Heart right ventricle (tissue), 16 donors: ENCODE measurements around the gene TDRD15. TPM values are rescaled to one million over a fixed set of nuclear protein-coding genes. Genes with fewer than 3 reads are reported as not detected.

ENCODE experiments used
- ATAC-seq, 8 donors: fragments of 200-7000 bp; cut with Tn5 transposase; one replicate each; pipeline ENCODE4 v1.9.1; 2020; ENCODE audit warnings: mild to moderate bottlenecking in 8 of 8, moderate library complexity in 8 of 8, moderate number of reproducible peaks in 1 of 8
- DNase-seq, 2 donors: peaks; one replicate each; pipeline ENCODE4 v3.0.0-alpha.2; 2020
- H3K27ac ChIP-seq, 10 donors: fragments of 200-600 bp; sonication (generic) in 2 of 10; one replicate each; pipeline versions ENCODE4 v1.5.0 to v1.8.0; 2020 to 2022; ENCODE audit warnings: mild to moderate bottlenecking in 3 of 10
- H3K27me3 ChIP-seq, 7 donors: fragments of 200-600 bp; one replicate each; pipeline ENCODE4 v1.8.0; 2021 to 2022; ENCODE audit warnings: mild to moderate bottlenecking in 2 of 7
- H3K36me3 ChIP-seq, 9 donors: fragments of 200-600 bp; sonication (generic) in 1 of 9; one replicate each; pipeline versions ENCODE4 v1.5.0 to v1.8.0; 2020 to 2022; ENCODE audit warnings: mild to moderate bottlenecking in 2 of 9
- H3K4me1 ChIP-seq, 9 donors: fragments of 200-600 bp; sonication (generic) in 1 of 9; one replicate each; pipeline versions ENCODE4 v1.5.0 to v1.8.0; 2020 to 2022; ENCODE audit warnings: mild to moderate bottlenecking in 4 of 9
- H3K4me3 ChIP-seq, 10 donors: fragments of 200-600 bp; sonication (generic) in 2 of 10; one replicate each; pipeline versions ENCODE4 v1.5.0 to v1.8.0; 2020 to 2022; ENCODE audit warnings: mild to moderate bottlenecking in 7 of 10, moderate library complexity in 2 of 10
- H3K9me3 ChIP-seq, 11 donors: fragments of 200-600 bp in 10 of 11; sonication (generic) in 2 of 11; one replicate each; pipeline versions ENCODE4 v1.5.0 to v1.8.0; 2013 to 2022; ENCODE audit warnings: mild to moderate bottlenecking in 2 of 11, control low read depth in 1 of 11, moderate library complexity in 1 of 11
- WGBS, 2 donors: extraction: QIAGEN DNeasy Blood & Tissue Kit; methylation state at CpG; one replicate each; pipeline ENCODE4 v1.1.7; 2013; ENCODE audit warnings: inconsistent platforms in 1 of 2; 5-methylcytosine and 5-hydroxymethylcytosine counted together
- intact Hi-C, 10 donors: fragments of 100-400 bp; cut with DNase I; formaldehyde crosslinking; loops; one replicate each; pipeline versions ENCODE4 v1.11.1 to v1.14.2; 2022
- polyA plus RNA-seq, 2 donors: library from polyadenylated mRNA; stranded (reverse); fragments of 200-250 nt; gene quantifications; one replicate each; pipeline ENCODE4 v1.2.3, GENCODE V29; 2013
- total RNA-seq, 10 donors: library from RNA; stranded (reverse); fragmentation: NEBNext Ultra II Directional in 3 of 10; extraction: Animal tissue kit (Norgen Biotek cat#: 25700) in 3 of 10; gene quantifications; one replicate each; pipeline versions ENCODE4 v1.2.1 to v1.2.4, GENCODE V29; 2021 to 2023
- TF ChIP-seq, protein P1 (sequence below), 9 donors: fragments of 200-600 bp; sonication (generic) in 2 of 9; IDR thresholded peaks; one replicate each; pipeline versions ENCODE4 v1.5.0 to v1.8.0; 2021 to 2022; ENCODE audit warnings: antibody characterized with exemption in 9 of 9, mild to moderate bottlenecking in 5 of 9, moderate library complexity in 1 of 9
- donor health status: Arrhythmogenic right ventricular cardiomyopathy.
- donor health status: ischemic (EF 13 %, LVEDD 7.1; RV severe dilation, severe dysfunction).
- donor health status: healthy with polysubstance abuse.
- donor health status: DM: no; HTN: yes; CAD: no.
- donor health status: DM: no; HTN: no; CAD: no.
- donor health status: ischemic (EF 25% LVEDD 6.9; RV normal size, moderate dysfunction).
- donor health status: ischemic (EF 25% LVEDD 5.7; RV mildly dilated, moderate dysfunction).
- donor health status: healthy.
- donor health status: DM: yes; HTN: yes; CAD: no.
- donor health status: Ischemic cardiomyopathy.
- donor health status: ischemic (EF 35%, LVEDD 5.7; RV mildly dilated, moderate dysfunction).
- donor health status: nonischemic (EF 11% LVEDD 7.7; RV severe dilation, severe dysfunction).
- donor health status: DM: yes; HTN: yes; CAD: no.
- donor health status: PGD.
- donor health status: ischemic (EF 29% LVEDD 5.4; RV normal size, mild dysfunction).
- donor health status: nonischemic (EF 23%, LVEDD 6.1; RV moderate dilation, normal function).

The TDRD15 gene
- total and polyA plus RNA-seq, 12 donors, result not detected

- 65 to 73% methylated on average over 1 of the region's 1 CpG for WGBS, 2 donors
- H3K36me3 ChIP-seq, result no peaks in the 10 kb centered on the region
- TF ChIP-seq, protein P1, sequence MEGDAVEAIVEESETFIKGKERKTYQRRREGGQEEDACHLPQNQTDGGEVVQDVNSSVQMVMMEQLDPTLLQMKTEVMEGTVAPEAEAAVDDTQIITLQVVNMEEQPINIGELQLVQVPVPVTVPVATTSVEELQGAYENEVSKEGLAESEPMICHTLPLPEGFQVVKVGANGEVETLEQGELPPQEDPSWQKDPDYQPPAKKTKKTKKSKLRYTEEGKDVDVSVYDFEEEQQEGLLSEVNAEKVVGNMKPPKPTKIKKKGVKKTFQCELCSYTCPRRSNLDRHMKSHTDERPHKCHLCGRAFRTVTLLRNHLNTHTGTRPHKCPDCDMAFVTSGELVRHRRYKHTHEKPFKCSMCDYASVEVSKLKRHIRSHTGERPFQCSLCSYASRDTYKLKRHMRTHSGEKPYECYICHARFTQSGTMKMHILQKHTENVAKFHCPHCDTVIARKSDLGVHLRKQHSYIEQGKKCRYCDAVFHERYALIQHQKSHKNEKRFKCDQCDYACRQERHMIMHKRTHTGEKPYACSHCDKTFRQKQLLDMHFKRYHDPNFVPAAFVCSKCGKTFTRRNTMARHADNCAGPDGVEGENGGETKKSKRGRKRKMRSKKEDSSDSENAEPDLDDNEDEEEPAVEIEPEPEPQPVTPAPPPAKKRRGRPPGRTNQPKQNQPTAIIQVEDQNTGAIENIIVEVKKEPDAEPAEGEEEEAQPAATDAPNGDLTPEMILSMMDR (IDR thresholded peaks at IDR 0.05), result no peak
- H3K27ac ChIP-seq, result no peak overlapping the region
- no peaks in the 10 kb centered on the region for H3K9me3 ChIP-seq
- no peak for DNase-seq
- no peak for ATAC-seq
- no peak overlapping the region for H3K4me3 ChIP-seq
- peaks cover 0 to 6% (median 0%) of the 10 kb centered on the region in 9 donors for H3K4me1 ChIP-seq
- H3K27me3 ChIP-seq, result no peaks in the 10 kb centered on the region
- intact Hi-C loops, result no loop called here
Observed at GRCh38 chr2:21103274-21103891, 20.4 kb upstream of the TDRD15 start.

- WGBS, 2 donors, result 48 to 57% methylated on average over 1 of the region's 1 CpG
- TF ChIP-seq, protein P1 (IDR thresholded peaks at IDR 0.05), result no peak
Observed at GRCh38 chr2:21104030-21104660, 19.6 kb upstream of the TDRD15 start.

GRCh38 chr2:21111012-21111411 is 12.8 kb upstream of the TDRD15 start:
- intact Hi-C loops, result loop anchor here in 2 of 10 donors (10.0 kb wide), 1 partner anchor 446 kb away; the partner anchor contains the start of gene GDF7 (in 2 of the 2)
- Histone ChIP-seq H3K27me3 (peaks cover 0 to 24% (median 4%) of the 10 kb centered on the region in 7 donors), H3K36me3 (no peaks in the 10 kb centered on the region), H3K4me3 (no peak overlapping the region), H3K9me3 (no peaks in the 10 kb centered on the region), H3K4me1 (no peaks in the 10 kb centered on the region), H3K27ac (no peak overlapping the region)
- WGBS, 2 donors, result 85 to 87% methylated on average over 1 of the region's 1 CpG
- ATAC-seq, result no peak
- DNase-seq, result no peak
- TF ChIP-seq, protein P1 (IDR thresholded peaks at IDR 0.05), result no peak

More at GRCh38 chr2:21104030-21104660, 19.6 kb upstream of the TDRD15 start:
- intact Hi-C loops, result no loop called here
- DNase-seq (no peak), ATAC-seq (no peak)
- Histone ChIP-seq H3K27me3 (no peaks in the 10 kb centered on the region), H3K36me3 (no peaks in the 10 kb centered on the region), H3K9me3 (no peaks in the 10 kb centered on the region), H3K27ac (no peak overlapping the region), H3K4me3 (no peak overlapping the region), H3K4me1 (peaks cover 0 to 4% (median 0%) of the 10 kb centered on the region in 9 donors)

DNA sequence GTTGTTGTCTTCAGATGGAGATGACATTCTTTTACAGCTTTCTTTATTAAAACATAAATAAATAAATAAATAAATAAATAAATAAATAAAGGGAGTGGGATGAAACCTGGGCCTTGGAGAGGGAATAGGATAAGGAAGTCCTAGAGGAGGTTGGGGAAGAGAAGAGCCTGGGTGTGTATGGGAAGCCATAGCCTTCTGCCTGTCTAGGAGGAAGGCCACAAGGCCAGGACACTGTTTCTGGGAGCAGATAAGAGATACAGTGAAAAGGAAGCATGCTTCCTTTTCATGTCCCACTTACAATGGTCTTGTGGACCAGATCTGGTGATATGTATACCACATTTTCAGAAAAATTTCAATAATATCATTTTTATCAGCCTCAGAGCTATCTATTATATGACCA is 6.1 kb upstream of the TDRD15 start:
- H3K4me1 ChIP-seq, result no peaks in the 10 kb centered on the region
- no peaks in the 10 kb centered on the region for H3K9me3 ChIP-seq
- TF ChIP-seq, protein P1 (IDR thresholded peaks at IDR 0.05), result no peak
- ATAC-seq (no peak), DNase-seq (no peak)
- H3K4me3 ChIP-seq, result no peak overlapping the region
- intact Hi-C loops, result loop anchor here (1.0 to 10.0 kb wide), 7 partner anchors 70 to 455 kb away; partner anchors contain the start of genes APOB (in 4 of the 10) and GDF7 (in 2 of the 10)
- H3K36me3 ChIP-seq, result no peaks in the 10 kb centered on the region
- no peak overlapping the region for H3K27ac ChIP-seq
- H3K27me3 ChIP-seq, result peaks cover 0 to 34% (median 5%) of the 10 kb centered on the region in 7 donors
